GM10248 (cell line): ENCODE results near the gene PADI4.

ENCODE experiments used
- CTCF ChIA-PET: fragments of 300-600 bp; sonication (Branson Sonifier 250); formaldehyde crosslinking; extraction: SDS; loops from one replicate; lab custom pipeline; 2021; ENCODE audit warnings: antibody characterized with exemption; lab: Yijun Ruan, JAX
- POLR2A ChIA-PET: fragments of 350-650 bp; sonication (Branson Sonifier 250); formaldehyde crosslinking; extraction: SDS; loops from one replicate; lab custom pipeline; 2020; ENCODE audit warnings: antibody characterized with exemption; lab: Yijun Ruan, JAX
- DNase-seq: peaks from one replicate; pipeline ENCODE4 v3.0.0; 2012; ENCODE audit errors: extremely low spot score
- TF ChIP-seq, protein P1 (sequence below): IDR thresholded peaks from 2 replicates; pipeline ENCODE4 v1.5.1; 2012; ENCODE audit warnings: mild to moderate bottlenecking, low read depth; ENCODE audit errors: extremely low read depth, missing control alignments, control extremely low read depth

Gene PADI4

DNA sequence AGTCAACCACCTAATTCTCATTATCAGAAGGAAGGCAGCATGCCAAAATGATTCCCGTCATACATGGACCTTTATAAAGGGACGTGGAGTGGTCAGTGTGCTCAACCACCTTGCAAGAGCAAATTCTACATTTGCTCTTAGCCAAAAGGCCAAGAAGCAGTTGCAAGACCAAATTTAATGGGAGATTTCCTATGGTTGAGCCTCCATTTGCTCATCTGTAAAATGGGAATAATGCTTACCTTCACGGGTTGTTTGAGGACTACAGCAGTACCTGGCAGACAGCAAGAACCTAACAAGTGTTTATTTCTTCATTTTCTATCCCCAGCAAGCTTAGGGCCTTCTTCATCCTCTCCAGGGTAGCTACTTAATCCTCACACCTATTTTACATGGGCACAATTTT lies 17.4 kb upstream of the PADI4 start:
- ChIA-PET CTCF (no interaction called here), POLR2A (no interaction called here)
- TF ChIP-seq, protein P1, sequence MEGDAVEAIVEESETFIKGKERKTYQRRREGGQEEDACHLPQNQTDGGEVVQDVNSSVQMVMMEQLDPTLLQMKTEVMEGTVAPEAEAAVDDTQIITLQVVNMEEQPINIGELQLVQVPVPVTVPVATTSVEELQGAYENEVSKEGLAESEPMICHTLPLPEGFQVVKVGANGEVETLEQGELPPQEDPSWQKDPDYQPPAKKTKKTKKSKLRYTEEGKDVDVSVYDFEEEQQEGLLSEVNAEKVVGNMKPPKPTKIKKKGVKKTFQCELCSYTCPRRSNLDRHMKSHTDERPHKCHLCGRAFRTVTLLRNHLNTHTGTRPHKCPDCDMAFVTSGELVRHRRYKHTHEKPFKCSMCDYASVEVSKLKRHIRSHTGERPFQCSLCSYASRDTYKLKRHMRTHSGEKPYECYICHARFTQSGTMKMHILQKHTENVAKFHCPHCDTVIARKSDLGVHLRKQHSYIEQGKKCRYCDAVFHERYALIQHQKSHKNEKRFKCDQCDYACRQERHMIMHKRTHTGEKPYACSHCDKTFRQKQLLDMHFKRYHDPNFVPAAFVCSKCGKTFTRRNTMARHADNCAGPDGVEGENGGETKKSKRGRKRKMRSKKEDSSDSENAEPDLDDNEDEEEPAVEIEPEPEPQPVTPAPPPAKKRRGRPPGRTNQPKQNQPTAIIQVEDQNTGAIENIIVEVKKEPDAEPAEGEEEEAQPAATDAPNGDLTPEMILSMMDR = no peak
- DNase-seq = no peak

DNA sequence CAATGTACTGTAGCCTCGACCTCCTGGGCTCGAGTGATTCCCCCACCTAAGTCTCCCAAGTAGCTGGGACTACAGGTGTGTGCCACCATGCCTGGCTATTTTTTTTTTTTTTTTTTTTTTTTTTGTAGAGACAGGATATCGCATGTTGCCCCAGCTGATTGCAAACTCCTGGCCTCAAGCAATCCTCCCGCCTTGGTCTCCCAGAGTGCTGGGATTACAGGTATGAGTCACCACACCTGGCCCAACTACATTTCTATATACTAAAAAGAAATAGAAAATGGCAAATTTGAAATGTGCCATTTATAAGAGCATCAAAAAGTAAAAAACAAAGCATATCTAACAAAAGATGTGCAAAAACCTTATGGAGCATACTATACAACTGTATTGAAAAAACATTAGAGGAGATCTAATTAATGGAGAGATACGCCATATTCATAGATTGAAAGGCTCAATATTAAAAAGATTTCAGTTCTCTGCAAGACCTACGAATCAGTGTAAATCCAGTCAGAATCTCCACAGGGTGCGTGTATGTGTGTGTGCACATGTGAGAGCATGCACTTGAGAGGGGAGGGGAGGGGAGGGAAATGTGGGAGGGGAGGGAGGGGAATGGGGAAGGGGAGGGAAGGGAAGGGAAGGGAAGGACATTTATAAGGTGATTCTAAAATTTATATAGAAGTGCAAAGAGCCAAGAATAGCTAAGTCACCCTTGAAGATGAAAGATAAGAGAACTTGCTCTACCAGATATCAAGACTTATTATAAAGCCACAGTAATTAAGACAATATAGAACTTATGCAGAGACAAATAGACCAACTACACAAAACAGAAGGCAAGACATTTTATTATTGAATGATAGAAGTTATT lies 15.5 kb upstream of the PADI4 start:
- no peak for DNase-seq
- POLR2A ChIA-PET = no interaction called here
- TF ChIP-seq, protein P1 = no peak
- CTCF ChIA-PET = no interaction called here

DNA sequence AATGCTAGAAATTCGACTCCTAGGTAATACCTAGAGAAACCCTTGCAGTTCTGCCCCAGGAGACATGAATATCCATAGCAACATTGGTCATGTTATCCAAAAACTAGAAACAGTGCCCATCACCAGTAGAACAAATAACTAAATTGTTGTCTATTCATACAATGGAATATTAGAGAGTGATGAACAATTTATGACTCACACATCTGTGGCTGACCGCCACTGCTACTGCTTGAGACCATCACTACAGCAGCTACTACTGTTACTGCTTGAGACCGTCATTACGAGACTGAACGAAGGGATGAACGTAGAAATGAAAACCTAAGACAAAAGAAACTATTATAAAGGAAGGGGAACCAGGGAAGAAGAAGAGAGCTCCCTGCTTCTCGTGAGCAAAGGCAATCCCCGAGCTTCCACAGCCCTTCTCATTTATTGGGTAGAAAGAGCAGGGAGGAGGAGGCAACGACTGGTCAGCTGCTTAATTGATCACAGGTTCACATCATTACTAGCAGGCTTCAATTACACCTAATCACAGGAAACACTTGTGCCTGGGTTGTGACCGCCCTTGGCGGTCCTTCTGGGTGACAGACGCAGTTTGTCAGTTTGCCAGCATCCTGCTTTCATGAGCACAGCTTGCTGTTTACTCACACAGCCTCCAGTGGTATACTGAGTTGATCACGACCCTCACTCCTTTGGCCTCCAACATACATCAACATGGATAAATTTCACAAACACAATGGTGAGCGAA lies 14.1 kb upstream of the PADI4 start:
- DNase-seq = no peak
- ChIA-PET POLR2A (no interaction called here), CTCF (no interaction called here)
- TF ChIP-seq, protein P1 = no peak

DNA sequence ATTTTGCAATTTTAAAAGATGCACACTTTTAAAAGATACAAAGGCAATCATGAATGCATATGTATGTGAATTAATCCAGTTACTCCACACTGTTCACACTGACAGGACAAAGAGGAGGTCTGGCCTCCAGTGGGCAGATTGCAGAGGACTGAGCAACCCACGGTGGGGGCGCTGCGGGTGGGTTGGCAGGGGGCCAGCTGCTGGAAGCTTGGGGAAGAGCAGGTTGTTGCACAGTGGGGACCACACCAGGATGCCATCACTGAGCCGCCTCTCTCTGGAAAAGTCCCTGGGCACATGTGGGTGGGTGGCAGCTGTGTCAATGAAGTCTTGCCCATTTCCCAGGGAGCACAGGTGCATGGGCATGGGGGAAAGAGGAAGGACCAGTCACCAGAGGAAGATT lies 12.7 kb upstream of the PADI4 start:
- no peak for DNase-seq
- POLR2A ChIA-PET = no interaction called here
- CTCF ChIA-PET = no interaction called here
- TF ChIP-seq, protein P1 = no peak

DNA sequence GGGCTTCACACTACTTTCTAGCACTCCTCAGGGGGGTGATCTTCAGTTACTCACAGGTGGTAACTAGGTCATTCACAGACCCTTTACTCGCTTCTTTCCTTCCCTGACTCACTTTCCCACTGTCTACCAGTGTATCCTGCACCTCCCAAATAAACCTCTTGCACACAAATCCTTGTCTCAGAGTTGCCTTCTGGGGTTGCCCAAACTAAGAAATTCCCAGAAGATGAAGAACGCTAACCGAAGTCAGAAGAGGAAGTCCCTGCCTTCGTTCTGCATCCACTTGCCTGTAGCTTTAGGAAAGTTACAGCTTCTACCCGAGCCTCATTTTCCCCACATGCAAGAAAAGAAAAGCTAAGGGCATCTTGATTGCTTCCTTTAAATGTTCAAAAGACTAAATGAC lies 11.9 kb upstream of the PADI4 start:
- CTCF ChIA-PET = no interaction called here
- POLR2A ChIA-PET = no interaction called here
- no peak for DNase-seq
- TF ChIP-seq, protein P1 = no peak

DNA sequence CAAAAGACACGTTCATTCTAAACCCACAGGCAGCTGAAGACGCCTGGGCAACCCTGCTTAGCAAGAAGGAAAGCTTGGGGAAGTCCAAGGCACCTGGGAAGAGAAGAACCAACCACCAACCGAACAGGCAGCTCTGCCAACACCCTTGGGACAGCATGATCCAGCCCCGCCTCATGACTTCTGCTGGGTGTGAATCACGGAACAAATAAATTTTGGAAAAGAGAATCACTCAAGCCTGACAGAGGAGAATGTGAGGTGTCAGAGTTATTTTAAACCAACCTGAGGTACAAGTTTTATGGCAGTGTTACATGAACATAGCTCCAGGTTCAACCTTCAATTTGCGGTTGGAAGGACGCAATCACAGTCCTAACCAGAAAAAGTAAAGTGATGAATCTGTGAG lies 10.0 kb upstream of the PADI4 start:
- no peak for DNase-seq
- ChIA-PET POLR2A (no interaction called here), CTCF (no interaction called here)
- TF ChIP-seq, protein P1 = no peak
